Measurements from ENCODE around the gene TXNDC11. TPM values are rescaled to one million over a fixed set of nuclear protein-coding genes. Genes with fewer than 3 reads are reported as not detected.

TXNDC11 gene
- total RNA-seq, 1 experiment from 2014 or later = 51.3 TPM

DNA sequence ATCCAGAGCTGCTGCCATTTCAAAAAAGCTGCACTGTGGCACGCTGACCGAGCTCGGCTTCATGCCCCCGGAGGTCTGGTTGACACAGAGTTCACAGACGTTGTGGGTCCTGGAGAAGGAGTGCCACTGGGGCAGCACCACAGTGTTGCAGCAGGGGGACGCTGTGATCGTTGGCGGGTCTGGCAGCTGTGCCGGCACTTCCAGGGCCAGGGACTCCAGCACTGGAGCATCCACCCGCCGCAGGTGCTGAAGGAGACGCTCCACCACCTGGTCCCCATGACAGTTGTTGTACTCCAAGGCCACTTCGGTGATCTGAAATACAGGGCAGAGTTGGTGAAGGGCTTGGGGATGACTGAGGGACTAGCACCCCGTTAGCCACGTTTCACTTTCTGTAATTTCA is 50.9 kb downstream of the TXNDC11 start:
- intact Hi-C loops (cut with micrococcal nuclease; ENCODE audit: unreplicated experiment) = loop anchor here (2.0 kb wide), 1 partner anchor 47 kb away; no protein-coding TSS in a partner anchor
- TF ChIP-seq CTCF (IDR thresholded peaks at IDR 0.05; ENCODE audit: unreplicated experiment) = no peak
- CTCF ChIA-PET = no interaction called here
- no peak for DNase-seq
- Mint-ChIP-seq H3K36me3 (ENCODE audit: insufficient read depth, unreplicated experiment) (peaks cover 88% of the 10 kb centered on the region), H3K4me1 (ENCODE audit: low read depth, unreplicated experiment) (peaks cover 17% of the 10 kb centered on the region), H3K4me3 (ENCODE audit: low read depth, unreplicated experiment) (no peak overlapping the region), H3K27me3 (ENCODE audit: unreplicated experiment) (no peaks in the 10 kb centered on the region), H3K27ac (ENCODE audit: unreplicated experiment) (no peak overlapping the region), H3K9me3 (ENCODE audit: low read depth, unreplicated experiment) (no peaks in the 10 kb centered on the region)
- no TSS peak for BruUV-seq (replicated peaks)

DNA sequence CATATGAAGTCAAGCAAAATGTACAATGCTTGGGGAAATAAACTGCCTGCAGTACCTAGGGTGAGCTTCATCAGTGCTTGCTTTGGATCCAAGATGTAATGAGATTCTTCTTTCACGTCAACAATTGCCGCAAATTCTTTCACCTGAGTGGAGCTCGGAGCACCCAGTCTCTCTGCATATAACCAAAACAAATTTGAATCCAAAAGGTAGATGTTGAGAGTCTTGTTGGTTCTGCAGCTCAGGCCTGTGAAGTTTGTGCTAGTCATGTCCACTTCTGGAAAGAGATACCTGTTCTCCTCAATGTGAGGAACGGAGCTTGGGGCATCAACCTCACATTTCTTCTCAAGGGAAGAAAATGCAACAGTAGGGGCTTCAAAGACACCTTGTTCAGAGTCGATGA is 51.4 kb downstream of the TXNDC11 start:
- Mint-ChIP-seq H3K27ac (ENCODE audit: unreplicated experiment) (peak overlapping the region; percentile 69), H3K4me3 (ENCODE audit: low read depth, unreplicated experiment) (no peak overlapping the region), H3K9me3 (ENCODE audit: low read depth, unreplicated experiment) (no peaks in the 10 kb centered on the region), H3K27me3 (ENCODE audit: unreplicated experiment) (no peaks in the 10 kb centered on the region), H3K36me3 (ENCODE audit: insufficient read depth, unreplicated experiment) (peaks cover 88% of the 10 kb centered on the region), H3K4me1 (ENCODE audit: low read depth, unreplicated experiment) (peaks cover 17% of the 10 kb centered on the region)
- no peak for DNase-seq
- TSS peak; percentile 36 for BruUV-seq (replicated peaks)
- CTCF ChIA-PET = interaction anchor here (0.5 kb wide), 1 partner anchor 26 kb away, joined by 3 read pairs; no protein-coding TSS in a partner anchor
- TF ChIP-seq CTCF (IDR thresholded peaks at IDR 0.05; ENCODE audit: unreplicated experiment) = no peak
- intact Hi-C loops (cut with micrococcal nuclease; ENCODE audit: unreplicated experiment) = loop anchor here (2.0 kb wide), 1 partner anchor 48 kb away; no protein-coding TSS in a partner anchor

GRCh38 chr16:11689031-11689840 is 53.4 kb downstream of the TXNDC11 start:
- intact Hi-C loops (cut with micrococcal nuclease; ENCODE audit: unreplicated experiment) = no loop called here
- H3K4me3 Mint-ChIP-seq (ENCODE audit: low read depth, unreplicated experiment) = no peak overlapping the region
- DNase-seq = no peak
- H3K27me3 Mint-ChIP-seq (ENCODE audit: unreplicated experiment) = no peaks in the 10 kb centered on the region
- peaks cover 17% of the 10 kb centered on the region for H3K4me1 Mint-ChIP-seq (ENCODE audit: low read depth, unreplicated experiment)
- no TSS peak for BruUV-seq (replicated peaks)
- no peak overlapping the region for H3K27ac Mint-ChIP-seq (ENCODE audit: unreplicated experiment)
- H3K9me3 Mint-ChIP-seq (ENCODE audit: low read depth, unreplicated experiment) = no peaks in the 10 kb centered on the region
- peaks cover 86% of the 10 kb centered on the region for H3K36me3 Mint-ChIP-seq (ENCODE audit: insufficient read depth, unreplicated experiment)
- TF ChIP-seq CTCF (IDR thresholded peaks at IDR 0.05; ENCODE audit: unreplicated experiment) = no peak
- CTCF ChIA-PET = interaction anchor here (0.5 to 1.4 kb wide), 8 partner anchors 13 to 732 kb away, joined by 3 to 4 read pairs (median 3); partner anchors contain the start of gene TXNDC11

DNA sequence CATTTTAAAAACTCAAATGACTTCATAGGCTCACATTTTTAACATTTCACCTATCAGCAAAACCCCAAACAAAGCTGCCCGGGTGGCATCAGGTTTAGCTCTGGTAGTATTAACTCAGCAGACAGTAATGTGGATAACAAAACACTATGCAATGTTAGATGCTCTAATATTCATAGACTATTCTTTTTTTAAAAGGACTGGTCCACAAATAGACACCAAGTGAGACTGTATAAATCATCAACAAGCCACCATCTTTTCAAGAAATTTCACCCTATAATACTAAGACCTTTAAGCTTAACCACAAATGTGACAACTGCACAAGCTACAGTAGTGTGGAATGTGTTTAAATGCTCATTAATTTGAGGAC is 54.2 kb downstream of the TXNDC11 start:
- Mint-ChIP-seq H3K4me3 (ENCODE audit: low read depth, unreplicated experiment) (no peak overlapping the region), H3K4me1 (ENCODE audit: low read depth, unreplicated experiment) (peaks cover 17% of the 10 kb centered on the region), H3K27ac (ENCODE audit: unreplicated experiment) (no peak overlapping the region), H3K27me3 (ENCODE audit: unreplicated experiment) (no peaks in the 10 kb centered on the region), H3K9me3 (ENCODE audit: low read depth, unreplicated experiment) (no peaks in the 10 kb centered on the region), H3K36me3 (ENCODE audit: insufficient read depth, unreplicated experiment) (peaks cover 84% of the 10 kb centered on the region)
- BruUV-seq (replicated peaks) = no TSS peak
- CTCF ChIA-PET = interaction anchor here (0.5 to 1.4 kb wide), 4 partner anchors 28 to 120 kb away, joined by 3 to 6 read pairs (median 3); partner anchors contain the start of gene TXNDC11
- no peak for DNase-seq
- no peak for TF ChIP-seq CTCF (IDR thresholded peaks at IDR 0.05; ENCODE audit: unreplicated experiment)
- intact Hi-C loops (cut with micrococcal nuclease; ENCODE audit: unreplicated experiment) = no loop called here
